MCF 10A (cell line): ENCODE data around the gene SKOR2. TPM values are rescaled to one million over a fixed set of nuclear protein-coding genes. Genes with fewer than 3 reads are reported as not detected.

ENCODE experiments used
- BruUV-seq: library from RNA; stranded (reverse); fragments of 400-500 nt; replicated peaks from 2 replicates; lab custom pipeline; 2021; lab: Mats Ljungman, UMichigan
- CTCF ChIA-PET: fragments of 300-600 bp; sonication (Branson Sonifier 250); formaldehyde crosslinking; extraction: SDS; loops from one replicate; lab custom pipeline; 2021; ENCODE audit warnings: antibody characterized with exemption, inconsistent platforms; lab: Yijun Ruan, JAX
- POLR2A ChIA-PET: fragments of 300-600, 350-650 bp; sonication (Branson Sonifier 250); formaldehyde crosslinking; extraction: SDS; loops from one replicate; lab custom pipeline; 2020; ENCODE audit warnings: antibody characterized with exemption, inconsistent platforms; lab: Yijun Ruan, JAX
- DNase-seq: peaks from one replicate; pipeline ENCODE4 v3.0.0-alpha.2; 2018; ENCODE audit not compliant: unreplicated experiment
- H3K27ac Mint-ChIP-seq: one replicate; pipeline ENCODE4 v1.8.0; 2022; ENCODE audit warnings: mild to moderate bottlenecking, low read depth, mixed read lengths; ENCODE audit not compliant: unreplicated experiment
- H3K27me3 Mint-ChIP-seq: one replicate; pipeline ENCODE4 v1.8.0; 2022; ENCODE audit warnings: mixed read lengths; ENCODE audit not compliant: insufficient read depth, unreplicated experiment
- H3K36me3 Mint-ChIP-seq: one replicate; pipeline ENCODE4 v1.8.0; 2022; ENCODE audit warnings: mild to moderate bottlenecking, moderate library complexity, mixed read lengths; ENCODE audit not compliant: insufficient read depth, unreplicated experiment
- H3K4me1 Mint-ChIP-seq: one replicate; pipeline ENCODE4 v1.8.0; 2022; ENCODE audit warnings: mixed read lengths; ENCODE audit not compliant: insufficient read depth, unreplicated experiment
- H3K4me3 Mint-ChIP-seq: one replicate; pipeline ENCODE4 v1.8.0; 2022; ENCODE audit warnings: mild to moderate bottlenecking, moderate library complexity, mixed read lengths; ENCODE audit not compliant: unreplicated experiment
- H3K9me3 Mint-ChIP-seq: one replicate; pipeline ENCODE4 v1.8.0; 2022; ENCODE audit warnings: mixed read lengths; ENCODE audit not compliant: unreplicated experiment
- CTCF ChIP-seq: fragments of 200-600 bp; IDR thresholded peaks from one replicate; pipeline ENCODE4 v1.8.0; 2022; ENCODE audit warnings: antibody characterized with exemption, mild to moderate bottlenecking; ENCODE audit not compliant: unreplicated experiment
- intact Hi-C: fragments of 100-400 bp; cut with micrococcal nuclease; formaldehyde crosslinking; loops from 2 replicates; pipeline ENCODE4 v1.14.1; 2022
- total RNA-seq: library from RNA; stranded (reverse); gene quantifications from 2 replicates; pipeline ENCODE4 v1.2.3, GENCODE V29; 2022

SKOR2 gene
- total RNA-seq, 1 experiment from 2014 or later: not detected

- Mint-ChIP-seq H3K4me1 (peaks cover 7% of the 10 kb centered on the region), H3K9me3 (no peaks in the 10 kb centered on the region), H3K36me3 (no peaks in the 10 kb centered on the region), H3K4me3 (no peak overlapping the region), H3K27ac (no peak overlapping the region), H3K27me3 (peaks cover 14% of the 10 kb centered on the region)
- no peak for TF ChIP-seq CTCF
- DNase-seq: no peak
- intact Hi-C loops: no loop called here
- ChIA-PET CTCF (no interaction called here), POLR2A (interaction anchor here (1.1 kb wide), 1 partner anchor 8 kb away, joined by 3 read pairs; no protein-coding TSS in a partner anchor)
- BruUV-seq: no TSS peak
Measured at GRCh38 chr18:47264308-47264700, 12.8 kb upstream of the SKOR2 start.

GRCh38 chr18:47263430-47264307 lies 12.2 kb upstream of the SKOR2 start:
- Mint-ChIP-seq H3K36me3 (no peaks in the 10 kb centered on the region), H3K27me3 (peaks cover 14% of the 10 kb centered on the region), H3K4me3 (no peak overlapping the region), H3K9me3 (no peaks in the 10 kb centered on the region), H3K27ac (no peak overlapping the region), H3K4me1 (peaks cover 7% of the 10 kb centered on the region)
- TF ChIP-seq CTCF: no peak
- ChIA-PET CTCF (no interaction called here), POLR2A (interaction anchor here (1.1 kb wide), 1 partner anchor 7 kb away, joined by 3 read pairs; no protein-coding TSS in a partner anchor)
- no TSS peak for BruUV-seq
- no peak for DNase-seq
- intact Hi-C loops: no loop called here

- no peak overlapping the region for H3K4me3 Mint-ChIP-seq
- TF ChIP-seq CTCF: no peak
- peaks cover 14% of the 10 kb centered on the region for H3K27me3 Mint-ChIP-seq
Measured at GRCh38 chr18:47263150-47263429, 11.6 kb upstream of the SKOR2 start.

GRCh38 chr18:47262301-47263149 lies 11.1 kb upstream of the SKOR2 start:
- intact Hi-C loops: no loop called here
- Mint-ChIP-seq H3K4me3 (no peak overlapping the region), H3K36me3 (no peaks in the 10 kb centered on the region), H3K9me3 (no peaks in the 10 kb centered on the region), H3K4me1 (peaks cover 7% of the 10 kb centered on the region), H3K27ac (no peak overlapping the region), H3K27me3 (peaks cover 14% of the 10 kb centered on the region)
- ChIA-PET POLR2A (interaction anchor here (0.7 kb wide), 1 partner anchor 31 kb away, joined by 3 read pairs; no protein-coding TSS in a partner anchor), CTCF (no interaction called here)
- BruUV-seq: no TSS peak
- TF ChIP-seq CTCF: no peak
- DNase-seq: no peak

More at GRCh38 chr18:47263150-47263429, 11.6 kb upstream of the SKOR2 start:
- BruUV-seq: no TSS peak
- Mint-ChIP-seq H3K9me3 (no peaks in the 10 kb centered on the region), H3K36me3 (no peaks in the 10 kb centered on the region), H3K4me1 (peaks cover 7% of the 10 kb centered on the region), H3K27ac (no peak overlapping the region)
- ChIA-PET CTCF (no interaction called here), POLR2A (no interaction called here)
- intact Hi-C loops: no loop called here
- DNase-seq: no peak
